CD4-positive, alpha-beta T cell (primary cell): Measurements from ENCODE around the gene HNRNPA3. TPM values are rescaled to one million over a fixed set of nuclear protein-coding genes. Genes with fewer than 3 reads are reported as not detected.

Source experiments
- ATAC-seq: fragments of 200-7000 bp; cut with Tn5 transposase; one replicate; pipeline ENCODE4 v1.10.0; 2022; ENCODE audit warnings: mild to moderate bottlenecking; ENCODE audit not compliant: poor library complexity
- CTCF ChIA-PET: fragments of 350-600 bp; sonication (Branson Sonifier 250); formaldehyde crosslinking; loops from one replicate; lab custom pipeline; 2021; ENCODE audit warnings: antibody characterized with exemption, inconsistent platforms; lab: Charles Lee
- POLR2A ChIA-PET: fragments of 350-600 bp; sonication (Branson Sonifier 250); formaldehyde crosslinking; loops from one replicate; lab custom pipeline; 2021; ENCODE audit warnings: antibody characterized with exemption, inconsistent platforms; lab: Charles Lee
- DNase-seq, 14 experiments: peaks; one replicate each; pipeline ENCODE4 v3.0.0-alpha.2; 2013 to 2020; ENCODE audit warnings: mixed read lengths in 2 of 14
- H3K27ac ChIP-seq, 2 donors: one replicate each; pipeline versions ENCODE4 v1.5.1 to v1.7.0; 2013; ENCODE audit warnings: low read length in 2 of 2, low read depth in 1 of 2, mild to moderate bottlenecking in 1 of 2
- H3K27me3 ChIP-seq, 2 experiments: 1 replicate in 1 of 2; 2 replicates in 1 of 2; pipeline versions ENCODE4 v1.6.1 to v1.7.0; 2013; ENCODE audit warnings: low read length in 2 of 2, control low read depth in 1 of 2, mild to moderate bottlenecking in 1 of 2, moderate library complexity in 1 of 2; ENCODE audit not compliant: insufficient read depth in 2 of 2, control insufficient read depth in 1 of 2
- H3K36me3 ChIP-seq: one replicate; pipeline ENCODE4 v1.6.1; 2013; ENCODE audit warnings: low read length, control low read depth; ENCODE audit not compliant: insufficient read depth
- H3K4me1 ChIP-seq: one replicate; pipeline ENCODE4 v1.6.1; 2013; ENCODE audit warnings: low read length, control low read depth; ENCODE audit not compliant: insufficient read depth
- H3K4me3 ChIP-seq: one replicate; pipeline ENCODE4 v1.5.1; 2013; ENCODE audit warnings: mild to moderate bottlenecking, low read length, moderate library complexity
- H3K9me3 ChIP-seq, 2 experiments: 1 replicate in 1 of 2; 2 replicates in 1 of 2; pipeline versions ENCODE4 v1.6.1 to v1.7.0; 2013; ENCODE audit warnings: low read length in 2 of 2, mild to moderate bottlenecking in 2 of 2, control low read depth in 1 of 2, moderate library complexity in 1 of 2; ENCODE audit not compliant: control insufficient read depth in 1 of 2, insufficient read depth in 1 of 2
- H3K27ac Mint-ChIP-seq: one replicate; pipeline ENCODE4 v1.8.0; 2020; ENCODE audit warnings: mixed read lengths
- H3K27me3 Mint-ChIP-seq: one replicate; pipeline ENCODE4 v1.8.0; 2021; ENCODE audit warnings: mixed read lengths
- H3K36me3 Mint-ChIP-seq: one replicate; pipeline ENCODE4 v1.8.0; 2021; ENCODE audit warnings: low read depth, mixed read lengths
- H3K4me1 Mint-ChIP-seq: one replicate; pipeline ENCODE4 v1.8.0; 2021; ENCODE audit warnings: low read depth, mixed read lengths
- H3K4me3 Mint-ChIP-seq: one replicate; pipeline ENCODE4 v1.8.0; 2020; ENCODE audit warnings: mild to moderate bottlenecking, mixed read lengths
- H3K9me3 Mint-ChIP-seq: one replicate; pipeline ENCODE4 v1.8.0; 2020; ENCODE audit warnings: mixed read lengths
- intact Hi-C, 2 experiments: fragments of 100-400 bp; cut with DNase I in 1 of 2; cut with micrococcal nuclease in 1 of 2; formaldehyde crosslinking; loops; one replicate each; pipeline versions ENCODE4 v1.15.1 to v1.9.0; 2023 to 2025; cut with DNase I, micrococcal nuclease
- total RNA-seq, 174 experiments: library from RNA in 2 of 174; stranded (reverse) in 2 of 174; gene quantifications; one replicate each; pipeline ENCODE4 v1.2.3 and lab custom pipeline; 2021 to 2026
- TF ChIP-seq, protein P1 (sequence below): fragments of 200-600 bp; IDR thresholded peaks from one replicate; pipeline ENCODE4 v1.8.0; 2022; ENCODE audit warnings: antibody characterized with exemption, mild to moderate bottlenecking

Gene HNRNPA3
- total RNA-seq, 2 experiments from 2014 or later, result 162 to 167 TPM

DNA sequence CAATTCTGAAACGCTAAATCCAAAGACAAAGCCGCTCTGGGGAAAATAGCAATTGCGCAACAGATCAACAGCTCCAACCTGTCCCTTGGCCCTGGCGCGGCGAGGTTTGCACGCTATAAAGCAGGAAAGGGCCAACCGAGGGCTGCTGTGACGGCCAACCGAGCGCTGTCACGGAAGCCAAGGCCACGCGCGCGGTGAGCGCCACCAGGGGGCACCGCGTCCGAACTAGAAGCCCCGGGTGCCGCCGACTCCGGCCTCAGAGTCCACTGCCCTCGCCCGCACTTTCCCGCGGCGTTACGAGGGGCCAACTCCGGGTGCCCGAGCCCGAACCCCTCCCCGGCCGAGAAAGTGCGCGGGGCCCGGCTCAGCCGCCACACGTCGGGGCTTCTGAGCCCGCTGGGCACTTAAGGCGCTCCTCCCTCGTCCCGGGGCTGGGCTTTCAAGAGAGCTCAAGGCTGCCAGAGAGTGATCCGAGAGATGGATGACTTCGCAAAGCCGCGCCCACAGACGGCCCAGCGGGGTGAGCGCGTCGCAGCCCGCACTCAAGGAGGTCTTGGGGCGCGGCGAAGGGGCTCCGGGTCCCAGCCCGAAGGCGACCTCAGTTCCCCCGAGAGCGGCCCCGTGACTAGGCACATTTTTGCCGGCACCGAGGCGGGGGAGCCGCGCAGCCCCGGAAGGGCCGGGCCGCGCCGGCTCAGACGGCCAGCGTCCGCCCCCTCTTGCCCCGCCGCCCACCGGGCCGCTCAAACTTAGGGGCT, 51.0 kb downstream of the HNRNPA3 start:
- no peaks in the 10 kb centered on the region for H3K9me3 Mint-ChIP-seq
- DNase-seq, result peak; percentile 91 to 98 (median 96)
- peak overlapping the region; percentile 99 for H3K27ac Mint-ChIP-seq
- peaks cover 31% of the 10 kb centered on the region for H3K4me1 ChIP-seq
- peaks cover 48% of the 10 kb centered on the region for H3K36me3 Mint-ChIP-seq
- H3K4me3 Mint-ChIP-seq, result peak overlapping the region; percentile 98
- H3K27me3 ChIP-seq, result no peaks in the 10 kb centered on the region
- POLR2A ChIA-PET, result interaction anchor here (0.7 to 5.9 kb wide), 42 partner anchors 9 to 1761 kb away, joined by 3 to 309 read pairs (median 10); partner anchors contain the start of genes AGPS, HNRNPA3, PJVK and PRKRA
- no peaks in the 10 kb centered on the region for H3K9me3 ChIP-seq
- H3K4me1 Mint-ChIP-seq, result peaks cover 65% of the 10 kb centered on the region
- peak; percentile 66 for ATAC-seq
- H3K4me3 ChIP-seq, result peak overlapping the region; percentile 72
- H3K27ac ChIP-seq, result peak overlapping the region; percentile 96 to 100
- H3K36me3 ChIP-seq, result peaks cover 3% of the 10 kb centered on the region
- TF ChIP-seq, protein P1, sequence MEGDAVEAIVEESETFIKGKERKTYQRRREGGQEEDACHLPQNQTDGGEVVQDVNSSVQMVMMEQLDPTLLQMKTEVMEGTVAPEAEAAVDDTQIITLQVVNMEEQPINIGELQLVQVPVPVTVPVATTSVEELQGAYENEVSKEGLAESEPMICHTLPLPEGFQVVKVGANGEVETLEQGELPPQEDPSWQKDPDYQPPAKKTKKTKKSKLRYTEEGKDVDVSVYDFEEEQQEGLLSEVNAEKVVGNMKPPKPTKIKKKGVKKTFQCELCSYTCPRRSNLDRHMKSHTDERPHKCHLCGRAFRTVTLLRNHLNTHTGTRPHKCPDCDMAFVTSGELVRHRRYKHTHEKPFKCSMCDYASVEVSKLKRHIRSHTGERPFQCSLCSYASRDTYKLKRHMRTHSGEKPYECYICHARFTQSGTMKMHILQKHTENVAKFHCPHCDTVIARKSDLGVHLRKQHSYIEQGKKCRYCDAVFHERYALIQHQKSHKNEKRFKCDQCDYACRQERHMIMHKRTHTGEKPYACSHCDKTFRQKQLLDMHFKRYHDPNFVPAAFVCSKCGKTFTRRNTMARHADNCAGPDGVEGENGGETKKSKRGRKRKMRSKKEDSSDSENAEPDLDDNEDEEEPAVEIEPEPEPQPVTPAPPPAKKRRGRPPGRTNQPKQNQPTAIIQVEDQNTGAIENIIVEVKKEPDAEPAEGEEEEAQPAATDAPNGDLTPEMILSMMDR, result peak; percentile 88
- H3K27me3 Mint-ChIP-seq, result no peaks in the 10 kb centered on the region
- CTCF ChIA-PET, result interaction anchor here (0.6 to 5.5 kb wide), 27 partner anchors 9 to 115 kb away, joined by 3 to 71 read pairs (median 7); partner anchors contain the start of gene HNRNPA3
- intact Hi-C loops, result loop anchor here (1.0 to 10.0 kb wide), 11 partner anchors 11 to 1181 kb away; partner anchors contain the start of genes HNRNPA3 (in 2 of the 2) and AGPS (in 1 of the 2)

GRCh38 chr2:177264209-177264692, 51.7 kb downstream of the HNRNPA3 start:
- Mint-ChIP-seq H3K4me1 (peaks cover 59% of the 10 kb centered on the region), H3K4me3 (peak overlapping the region; percentile 98), H3K27ac (peak overlapping the region; percentile 99), H3K27me3 (no peaks in the 10 kb centered on the region), H3K36me3 (peaks cover 42% of the 10 kb centered on the region), H3K9me3 (no peaks in the 10 kb centered on the region)
- ATAC-seq (no peak), DNase-seq (peak in 1 of 14 experiments; percentile 22)
- Histone ChIP-seq H3K4me3 (peak overlapping the region; percentile 72), H3K36me3 (no peaks in the 10 kb centered on the region), H3K4me1 (peaks cover 26% of the 10 kb centered on the region), H3K9me3 (no peaks in the 10 kb centered on the region), H3K27me3 (no peaks in the 10 kb centered on the region), H3K27ac (peak overlapping the region; percentile 96 to 100)
- POLR2A ChIA-PET, result interaction anchor here (0.7 to 5.9 kb wide), 39 partner anchors 7 to 1760 kb away, joined by 3 to 309 read pairs (median 17); partner anchors contain the start of genes AGPS, HNRNPA3, PJVK and PRKRA
- TF ChIP-seq, protein P1, result no peak
- CTCF ChIA-PET, result interaction anchor here (0.7 to 5.5 kb wide), 26 partner anchors 9 to 116 kb away, joined by 3 to 71 read pairs (median 9); partner anchors contain the start of gene HNRNPA3
- intact Hi-C loops, result loop anchor here (1.0 to 10.0 kb wide), 7 partner anchors 37 to 1181 kb away; partner anchors contain the start of genes AGPS (in 1 of the 2) and HNRNPA3 (in 1 of the 2)
